Measurements from ENCODE around the gene RPAP2.
"Not testable (repeated sequence)": the region's sequence is repeated elsewhere in the genome, so short reads cannot be mapped to it uniquely, and the experiment has no call there.

The RPAP2 gene

DNA sequence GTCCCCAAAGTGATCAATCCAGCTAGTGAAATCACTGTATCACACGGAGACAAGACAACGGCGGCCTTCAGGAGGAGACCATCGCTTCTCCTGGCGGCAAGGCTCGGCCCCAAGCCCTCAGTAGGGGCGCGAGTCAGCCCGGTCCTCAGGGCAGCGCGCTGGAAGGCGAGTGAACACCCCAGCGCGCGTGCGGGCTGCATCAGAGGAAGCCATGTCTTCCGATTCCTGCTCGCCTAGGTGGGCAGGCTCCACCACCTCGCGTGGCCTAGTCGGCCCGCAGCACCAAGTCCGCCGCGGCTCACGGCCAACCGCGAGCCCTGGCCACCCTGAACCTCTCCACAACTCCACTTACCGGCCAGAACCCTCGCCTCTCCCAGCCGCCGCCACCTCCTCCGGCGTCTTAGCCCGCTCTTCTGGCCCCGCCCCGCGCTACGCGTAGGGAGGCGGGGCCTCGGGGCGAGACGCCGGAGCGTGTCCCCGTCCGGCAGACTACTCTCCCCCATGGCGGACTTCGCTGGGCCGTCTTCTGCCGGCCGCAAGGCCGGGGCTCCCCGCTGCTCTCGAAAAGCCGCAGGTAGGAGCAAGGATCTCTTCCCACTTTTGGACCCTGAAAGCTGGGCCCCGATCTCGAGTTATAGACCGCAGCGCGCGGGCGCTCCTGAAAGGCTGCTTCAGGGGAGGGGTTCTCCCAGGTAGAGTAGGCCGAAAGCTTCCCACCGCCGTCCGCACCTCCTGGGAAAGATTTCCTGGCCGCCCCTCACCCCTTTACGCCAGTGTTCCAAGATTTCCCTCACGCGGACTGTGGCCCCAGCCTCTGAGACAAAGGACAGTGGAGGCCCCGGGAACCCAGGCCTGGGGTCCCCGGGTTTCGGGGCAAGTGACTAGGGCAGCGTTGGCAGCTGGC, at the start of gene RPAP2, which contains the start of gene GLMN:
Gene RPAP2, plus strand, starts transcription at position 487 of the 904 bp plus-strand sequence. Its CDS starts 15 bp downstream, at position 502.
Gene GLMN, minus strand, starts transcription at position 415 of the 904 bp plus-strand sequence. CDS start 988 bp downstream, outside the sequence.
- DNase-seq: peak; percentile 77

DNA sequence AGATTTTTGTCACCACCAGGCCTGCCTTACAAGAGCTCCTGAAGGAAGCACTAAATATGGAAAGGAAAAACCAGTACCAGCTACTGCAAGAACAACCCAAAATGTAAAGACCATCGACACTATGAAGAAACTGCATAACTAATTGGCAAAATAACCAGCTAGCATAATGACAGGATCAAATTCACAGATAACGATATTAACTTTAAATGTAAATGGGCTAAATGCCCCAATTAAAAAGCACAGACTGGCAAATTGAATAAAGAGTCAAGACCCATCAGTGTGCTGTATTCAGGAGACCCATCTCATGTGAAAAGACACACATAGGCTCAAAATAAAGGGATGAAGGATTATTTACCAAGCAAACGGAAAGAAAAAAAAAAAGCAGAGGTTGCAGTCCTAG, 44.1 kb upstream of the RPAP2 start:
- DNase-seq: not testable (repeated sequence)

DNA sequence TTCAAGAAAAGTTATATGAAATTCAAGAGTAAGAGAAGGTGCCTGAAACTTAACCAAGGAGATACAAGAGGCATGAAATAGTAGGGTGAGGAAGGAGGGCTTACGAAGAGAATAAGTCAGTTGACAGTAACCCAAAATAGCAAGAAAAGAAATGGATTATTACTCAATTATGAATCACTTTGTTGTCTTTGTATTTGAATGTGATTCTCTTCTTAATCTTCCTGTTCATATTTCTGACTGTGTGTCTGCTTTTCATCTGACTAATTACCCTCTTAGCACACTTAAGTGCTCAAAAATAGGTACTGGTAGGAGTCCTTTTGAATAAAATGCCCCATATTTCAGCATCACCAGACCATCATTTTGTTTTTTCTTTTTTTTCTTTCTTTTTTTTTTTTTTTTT, 39.5 kb upstream of the RPAP2 start:
- no peak for DNase-seq

DNA sequence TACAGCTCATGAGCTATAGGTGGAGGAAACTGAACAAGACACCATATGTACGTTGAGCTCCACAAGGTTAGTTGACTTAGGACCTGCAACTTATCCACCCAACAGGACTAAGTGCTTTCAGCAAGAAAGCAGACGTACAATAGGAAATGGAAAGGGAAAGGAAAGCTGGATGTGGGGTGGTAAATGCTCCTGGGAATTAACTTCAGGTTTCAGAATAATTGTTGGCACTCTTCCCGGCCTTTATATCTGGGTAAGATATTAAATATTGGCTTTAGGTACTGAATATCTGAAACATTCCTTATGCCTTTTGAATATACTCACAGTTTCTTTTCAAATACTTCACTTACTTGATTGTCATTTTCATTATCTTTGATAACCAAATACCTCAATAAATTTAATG, 36.3 kb upstream of the RPAP2 start:
- no peak for DNase-seq

DNA sequence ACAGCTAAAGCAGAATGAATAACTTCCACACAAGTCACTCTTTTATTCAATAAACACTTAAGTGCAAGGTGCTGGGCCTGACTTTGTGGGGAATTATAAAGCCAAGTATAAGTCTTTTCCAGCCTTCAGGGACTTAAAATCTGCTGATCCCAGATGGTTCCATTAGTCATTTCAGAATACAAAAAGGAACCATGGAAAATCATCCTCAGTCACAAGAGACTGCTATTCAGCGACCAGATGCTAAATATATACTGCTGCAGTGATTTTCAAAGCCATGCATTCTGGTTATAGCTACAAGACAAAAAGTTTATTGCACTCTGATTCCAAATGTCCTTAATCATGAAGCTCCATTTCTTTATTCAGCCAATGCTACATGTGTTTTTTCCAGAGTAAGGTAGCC, 25.8 kb upstream of the RPAP2 start:
- DNase-seq: no peak

DNA sequence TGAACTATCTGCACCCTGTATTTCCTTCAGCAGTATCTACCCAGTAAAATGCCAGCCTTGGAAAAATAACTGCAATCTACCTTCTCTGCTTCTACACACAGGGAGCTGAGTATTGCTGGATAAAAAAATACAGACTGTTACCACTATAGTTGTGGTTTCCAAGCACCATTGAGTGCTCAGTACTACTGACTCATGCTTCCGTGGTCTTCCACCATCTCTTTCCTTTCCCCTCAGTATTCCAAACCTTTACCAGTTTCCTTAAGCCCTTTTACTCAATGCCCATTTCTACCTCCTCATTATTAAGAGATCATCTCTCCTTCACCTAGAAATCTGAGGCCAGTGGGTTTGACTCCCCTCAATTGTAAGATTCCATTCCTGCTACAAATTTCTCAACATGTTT, 23.9 kb upstream of the RPAP2 start:
- no peak for DNase-seq

DNA sequence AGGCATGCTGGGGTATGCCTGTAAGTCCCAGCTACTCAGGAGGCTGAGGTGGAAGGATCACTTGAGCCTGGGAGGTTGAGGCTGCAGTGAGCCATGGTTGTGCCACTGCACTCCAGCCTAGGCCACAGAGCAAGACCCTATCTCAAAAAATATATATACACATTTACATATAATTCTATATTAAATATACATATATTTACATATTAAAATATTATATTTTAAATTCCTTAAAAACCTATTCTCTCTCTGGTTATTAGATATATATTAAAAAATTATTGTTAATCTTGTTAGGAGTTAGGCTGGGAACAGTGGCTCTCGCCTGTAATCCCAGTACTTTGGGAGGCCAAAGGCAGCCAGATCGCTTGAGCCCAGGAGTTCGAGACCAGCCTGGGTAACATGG, 22.8 kb upstream of the RPAP2 start:
- no peak for DNase-seq

DNA sequence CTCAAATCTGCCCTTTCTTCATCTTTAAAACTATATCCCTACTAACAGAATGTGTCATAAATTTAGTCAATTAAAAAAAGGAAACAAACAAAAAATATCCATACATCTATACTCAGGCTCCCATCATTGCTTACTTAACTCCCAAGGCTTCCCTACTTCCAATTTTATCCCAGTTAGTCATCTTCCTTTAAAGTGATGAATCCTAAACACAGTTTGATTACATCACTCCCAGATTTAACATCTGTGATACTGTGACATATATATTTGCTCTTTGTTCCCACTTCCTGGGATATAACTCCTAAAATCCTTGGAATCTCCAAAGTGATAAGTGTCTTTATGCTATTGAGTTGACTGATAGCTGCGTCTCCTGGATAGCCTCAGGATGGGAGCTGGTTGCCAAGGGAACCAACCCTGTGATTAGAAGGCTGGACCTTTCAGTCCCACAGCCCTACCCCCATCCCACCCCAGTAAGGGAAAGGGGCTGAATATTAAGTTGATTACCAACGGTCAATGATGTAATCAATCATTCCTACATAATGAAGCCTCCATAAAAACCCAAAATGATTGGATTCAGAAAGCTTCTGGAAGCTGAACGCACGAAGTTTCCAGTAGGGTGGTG, 21.6 kb upstream of the RPAP2 start:
- no peak for DNase-seq

DNA sequence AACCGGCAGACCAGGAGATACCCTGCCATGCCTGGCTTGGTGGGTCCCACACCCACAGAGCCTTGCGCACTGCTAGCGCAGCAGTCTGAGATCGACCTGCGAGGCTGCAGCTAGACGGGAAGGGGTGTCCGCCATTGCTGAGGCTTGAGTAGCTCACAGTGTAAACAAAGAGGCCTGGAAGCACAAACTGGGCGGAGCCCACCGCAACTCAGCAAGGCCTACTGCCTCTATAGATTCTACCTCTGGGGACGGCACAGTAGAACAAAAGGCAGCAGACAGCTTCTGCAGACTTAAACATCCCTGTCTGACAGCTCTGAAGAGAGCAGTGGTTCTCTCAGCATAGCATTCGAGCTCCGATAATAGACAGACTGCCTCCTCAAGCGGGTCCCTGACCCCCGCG, 19.1 kb upstream of the RPAP2 start:
- not testable (repeated sequence) for DNase-seq

DNA sequence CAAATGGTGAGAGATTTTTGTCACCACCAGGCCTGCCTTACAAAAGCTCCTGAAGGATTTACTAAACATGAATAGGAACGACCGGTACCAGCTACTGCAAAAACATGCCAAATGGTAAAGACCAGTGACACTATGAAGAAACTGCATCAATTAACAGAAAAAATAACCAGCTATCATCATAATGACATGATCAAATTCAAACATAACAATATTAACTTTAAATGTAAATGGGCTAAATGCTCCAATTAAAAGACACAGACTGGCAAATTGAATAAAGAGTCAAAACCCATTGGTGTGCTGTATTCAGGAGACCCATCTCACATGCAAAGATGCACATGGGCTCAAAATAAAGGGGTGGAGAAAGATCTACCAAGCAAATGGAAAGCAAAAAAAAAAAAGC, 17.4 kb upstream of the RPAP2 start:
- DNase-seq: not testable (repeated sequence)

DNA sequence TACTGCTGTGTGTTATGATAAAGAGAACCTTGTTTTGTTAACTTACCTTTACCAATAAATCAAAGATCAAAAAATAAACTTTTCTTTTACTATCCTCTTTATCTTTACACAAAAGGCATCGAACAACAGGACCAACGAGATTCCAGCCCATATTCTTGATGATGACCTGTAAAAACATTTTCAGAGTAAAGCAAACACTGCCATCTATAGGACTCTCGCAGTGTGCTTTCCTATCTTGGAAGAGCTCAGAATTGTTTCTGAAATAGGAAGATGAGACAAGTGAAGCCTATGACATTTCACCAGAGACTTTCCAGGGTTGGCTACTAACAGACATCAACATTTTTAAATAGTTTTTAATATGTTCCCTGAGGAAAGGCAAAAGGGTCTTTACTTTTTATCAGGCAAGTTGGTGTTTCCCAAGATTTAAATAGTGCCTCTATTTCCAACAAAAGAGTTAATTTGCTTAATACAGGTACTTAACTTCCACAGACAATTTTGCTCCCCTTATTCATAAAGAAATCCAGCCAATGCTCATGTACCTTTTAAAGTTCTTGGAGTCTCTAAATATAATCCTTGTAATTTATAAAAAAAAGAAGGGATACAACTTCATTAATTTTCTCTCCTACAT, 7.4 kb upstream of the RPAP2 start:
- no peak for DNase-seq

DNA sequence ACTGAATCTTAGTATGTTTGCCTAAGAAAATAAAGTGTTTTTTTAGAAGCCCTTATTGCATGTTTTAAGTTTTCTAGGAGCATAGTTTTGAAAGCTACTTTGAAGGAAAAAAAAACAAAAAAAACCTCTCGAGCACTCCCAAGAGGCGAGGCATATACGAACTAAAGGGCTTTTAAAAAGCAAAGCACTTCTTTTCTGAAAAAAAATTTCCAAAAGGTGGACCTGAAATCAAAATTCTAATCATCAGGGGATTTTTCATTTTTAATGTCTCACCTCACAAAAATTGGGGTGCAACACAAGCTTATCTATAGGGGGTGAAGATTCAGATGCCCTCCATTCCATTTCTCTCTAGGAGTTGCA, 666 bp upstream of the RPAP2 start:
- DNase-seq: no peak

DNA sequence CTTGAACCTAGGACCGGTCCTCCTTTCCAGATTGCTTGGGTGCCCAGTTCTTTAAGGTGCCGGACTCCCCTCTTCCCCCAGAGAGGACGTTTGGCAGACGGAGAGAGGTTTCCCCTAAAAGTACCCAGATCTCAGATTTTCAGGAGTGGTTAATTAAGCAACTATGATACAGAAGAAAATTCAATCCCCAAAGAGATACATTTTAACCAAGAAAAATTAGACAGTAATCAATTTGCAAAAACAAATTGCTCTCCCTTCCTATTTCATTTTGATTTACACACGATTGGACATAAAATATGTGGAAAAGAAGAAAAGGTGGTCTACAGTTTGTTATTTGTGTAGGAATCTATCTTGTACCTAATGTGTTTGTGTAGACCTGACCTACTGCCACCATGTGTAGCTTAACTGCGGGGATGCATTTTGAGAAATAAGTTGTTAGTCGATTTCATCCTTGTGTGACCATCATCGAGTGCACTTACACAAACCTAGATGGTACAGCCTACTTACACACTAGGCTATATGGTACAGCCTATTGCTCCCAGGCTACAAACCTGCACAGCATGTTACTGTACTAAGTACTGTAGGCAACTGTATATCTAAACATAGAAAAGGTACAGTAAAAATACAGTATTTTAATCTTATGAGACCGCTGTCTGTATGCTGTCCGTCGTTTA, 755 bp downstream of the RPAP2 start:
- DNase-seq: no peak

DNA sequence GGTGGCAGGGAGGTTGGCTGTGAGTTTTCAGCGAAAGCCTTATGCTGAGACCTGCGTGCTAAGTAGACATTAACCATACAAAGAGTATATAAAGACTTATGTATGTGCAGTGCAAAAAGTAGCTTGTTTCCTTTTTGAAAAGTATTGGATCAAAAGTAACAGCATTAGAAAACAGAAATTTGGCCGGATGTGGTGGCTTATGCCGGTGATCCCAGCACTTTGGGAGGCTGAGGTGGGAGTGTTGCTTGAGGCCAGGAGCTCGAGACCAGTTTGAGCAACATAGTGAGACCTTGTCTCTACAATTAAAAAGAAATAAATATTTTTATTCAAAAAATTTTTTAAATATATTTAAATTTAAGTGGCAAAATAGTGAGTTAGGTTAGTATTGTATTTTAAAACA, 2.2 kb downstream of the RPAP2 start:
- DNase-seq: no peak

DNA sequence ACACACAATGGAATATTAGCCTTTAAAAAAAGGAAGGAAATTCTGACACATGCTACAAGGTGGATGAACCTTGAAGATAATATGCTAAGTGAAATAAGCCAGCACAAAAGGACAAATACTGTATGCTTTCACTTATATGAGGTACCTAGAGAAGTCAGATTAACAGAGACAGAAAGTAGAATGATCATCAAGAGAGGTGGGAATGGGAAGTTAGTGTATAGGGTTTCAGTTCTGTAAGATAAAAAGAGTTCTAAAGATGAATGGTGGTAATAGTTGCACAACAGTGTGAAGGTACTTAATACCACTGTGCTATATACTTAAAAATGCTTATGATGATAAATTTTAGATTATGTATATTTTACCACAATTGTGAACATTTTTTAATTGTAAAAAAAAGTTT, 7.2 kb downstream of the RPAP2 start:
- no peak for DNase-seq

DNA sequence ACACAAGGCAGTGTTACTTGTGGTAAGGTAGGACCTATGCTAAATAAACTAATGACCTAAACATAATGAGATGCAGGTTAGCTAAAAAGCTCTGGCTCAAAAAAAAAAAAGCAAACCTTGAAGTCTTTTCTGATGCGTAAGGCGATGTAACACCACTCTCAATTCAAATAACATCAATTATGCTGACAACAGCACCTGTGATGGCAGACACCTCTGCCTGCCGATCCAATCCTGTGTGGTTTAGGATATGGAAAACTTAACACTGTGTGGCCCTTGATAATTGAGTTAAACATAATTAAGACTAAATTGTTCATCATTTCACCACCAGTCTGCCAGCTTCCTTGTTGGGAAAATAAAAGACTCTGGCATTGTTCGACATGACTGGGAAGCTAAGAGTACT, 9.1 kb downstream of the RPAP2 start:
- no peak for DNase-seq

DNA sequence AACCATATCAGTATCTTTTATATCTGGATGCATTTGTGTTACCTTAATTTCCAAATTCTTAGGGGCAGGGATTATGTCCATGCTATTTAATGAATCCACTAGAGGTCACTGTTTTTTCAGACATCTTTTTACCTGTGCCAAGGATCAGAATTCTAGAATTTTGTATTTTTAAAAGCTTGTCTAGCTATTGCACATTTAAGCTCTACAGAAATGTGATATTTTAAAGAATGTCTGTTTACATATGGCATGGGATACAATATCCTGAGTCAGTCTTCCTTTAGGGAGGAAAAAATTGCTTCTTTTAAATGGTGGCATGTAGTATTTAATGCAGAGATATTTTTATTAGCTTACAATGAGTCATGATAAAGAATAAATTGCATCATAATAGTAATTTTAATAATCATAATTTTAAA, 11.3 kb downstream of the RPAP2 start:
- no peak for DNase-seq

DNA sequence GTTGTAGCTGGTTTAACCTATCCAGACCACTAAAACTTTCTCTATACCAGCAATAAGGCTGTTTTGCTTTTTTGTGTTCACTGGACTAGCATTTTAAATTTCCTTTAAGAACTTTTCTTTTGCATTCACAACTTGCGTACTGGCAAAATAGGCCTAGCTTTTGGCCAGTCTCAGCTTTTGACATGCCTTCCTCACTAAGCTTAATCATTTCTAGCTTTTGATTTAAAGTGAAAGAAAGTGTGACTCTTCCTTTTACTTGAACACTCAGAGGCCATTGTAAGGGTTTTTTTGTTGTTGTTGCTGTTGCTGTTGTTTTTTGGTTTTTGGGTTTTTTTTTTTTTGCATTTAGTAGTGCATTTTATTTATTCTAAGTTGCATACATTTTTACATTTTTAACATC, 15.2 kb downstream of the RPAP2 start:
- DNase-seq: no peak

DNA sequence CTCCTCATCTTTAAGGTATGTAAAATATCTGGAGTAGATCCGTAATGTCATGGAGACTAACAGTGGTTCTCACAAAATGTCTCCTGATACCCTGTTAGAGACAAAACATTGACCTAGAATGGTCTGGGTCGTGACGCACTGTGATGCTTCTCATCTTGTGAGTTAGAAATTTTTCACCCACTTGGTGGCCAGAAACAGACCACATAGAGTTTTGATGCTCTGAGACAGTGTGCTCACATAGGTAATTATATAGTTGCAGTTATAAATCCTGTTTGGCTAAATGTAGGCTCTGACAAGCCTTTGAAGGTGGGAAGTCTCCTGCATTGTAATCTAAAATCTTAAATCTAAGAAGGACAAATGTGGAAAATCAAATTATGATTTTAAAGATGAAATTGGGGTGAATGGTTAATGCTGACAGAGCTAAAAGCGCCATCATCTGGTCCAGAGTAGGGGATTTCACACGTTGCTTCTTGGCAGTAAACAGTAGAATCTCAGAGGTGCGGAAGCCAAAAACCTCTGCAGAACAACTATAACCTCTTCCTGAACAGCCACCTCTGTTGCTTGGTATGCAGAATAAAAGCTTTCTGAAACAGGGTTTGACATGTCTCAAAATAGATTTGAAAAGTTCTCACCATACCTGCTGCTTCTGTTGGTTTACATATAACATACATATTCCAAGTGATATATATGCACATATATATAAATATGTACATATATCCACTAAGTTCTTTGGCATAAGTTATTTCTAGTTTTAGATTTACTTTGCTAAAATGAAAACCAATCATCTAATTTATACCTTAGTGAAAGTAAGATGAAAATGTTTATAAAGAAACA, 17.1 kb downstream of the RPAP2 start:
- no peak for DNase-seq

DNA sequence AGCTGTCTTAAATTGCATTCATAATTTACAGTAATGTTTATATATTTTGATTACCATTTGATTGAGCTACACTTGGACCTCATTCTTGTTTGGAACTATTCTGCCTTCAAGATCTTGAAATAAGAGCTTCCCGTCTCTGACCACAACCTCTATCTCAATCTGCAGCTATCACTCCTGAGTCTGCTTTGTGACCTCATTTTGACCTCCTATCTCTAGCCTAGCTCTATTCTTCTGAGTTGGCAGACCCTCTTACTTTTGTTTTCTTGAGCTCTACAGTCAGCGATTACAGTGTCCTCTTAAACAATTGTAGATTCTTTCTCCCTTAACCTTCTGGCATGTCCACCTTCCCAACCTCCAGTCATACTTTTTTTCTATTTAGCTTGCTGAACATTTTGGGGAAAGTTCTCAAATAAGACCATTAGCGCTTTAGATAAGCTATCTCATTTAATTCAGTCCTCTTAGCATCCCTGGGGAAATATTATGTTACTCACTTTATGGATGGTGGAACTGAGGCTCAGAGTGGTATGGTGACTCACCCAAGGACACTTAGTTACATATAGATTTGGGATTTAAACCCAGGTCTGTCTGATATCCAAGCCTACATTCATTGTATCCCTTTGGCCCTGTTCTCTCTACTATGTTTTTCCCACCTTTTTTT, 19.1 kb downstream of the RPAP2 start:
- DNase-seq: no peak
